Ascending aorta (tissue), 2 donors: Measurements from ENCODE around the gene PARVB. TPM values are rescaled to one million over a fixed set of nuclear protein-coding genes. Genes with fewer than 3 reads are reported as not detected.

Source experiments
- DNase-seq, 2 donors: peaks; one replicate each; pipeline ENCODE4 v3.0.0-alpha.2; 2019; ENCODE audit warnings: low spot score in 2 of 2
- H3K27ac ChIP-seq, 2 donors: fragments of 200-600 bp; sonication (generic); one replicate each; pipeline ENCODE4 v1.5.1; 2016 to 2017; ENCODE audit warnings: mild to moderate bottlenecking in 1 of 2
- H3K27me3 ChIP-seq: fragments of 200-600 bp; sonication (generic); one replicate; pipeline ENCODE4 v1.5.1; 2017
- H3K36me3 ChIP-seq, 2 donors: fragments of 200-600 bp; sonication (generic); one replicate each; pipeline ENCODE4 v1.5.1; 2016
- H3K4me1 ChIP-seq, 2 donors: fragments of 200-600 bp; sonication (generic); one replicate each; pipeline ENCODE4 v1.5.1; 2016 to 2017; ENCODE audit warnings: mild to moderate bottlenecking in 1 of 2
- H3K4me3 ChIP-seq, 2 donors: fragments of 200-600 bp; sonication (generic); one replicate each; pipeline ENCODE4 v1.5.1; 2016 to 2017; ENCODE audit warnings: mild to moderate bottlenecking in 1 of 2
- H3K9me3 ChIP-seq, 2 donors: fragments of 200-600 bp; sonication (generic); one replicate each; pipeline ENCODE4 v1.5.1; 2016
- intact Hi-C: fragments of 100-400 bp; cut with DNase I; formaldehyde crosslinking; loops from one replicate; pipeline ENCODE4 v1.15.1; 2023
- total RNA-seq: library from RNA; depleted of rRNA; stranded (reverse); fragments of >200 nt; gene quantifications from one replicate; pipeline ENCODE4 v1.1.0, GENCODE V29; 2016
- TF ChIP-seq, protein P1 (sequence below), 3 experiments: fragments of 200-600 bp in 2 of 3; fragments of 450-650 bp in 1 of 3; sonication (generic) in 2 of 3; IDR thresholded peaks; one replicate each; pipeline ENCODE4 v1.5.1; 2016 to 2019; ENCODE audit warnings: antibody characterized with exemption in 3 of 3, mild to moderate bottlenecking in 1 of 3, moderate library complexity in 1 of 3

Gene PARVB
- total RNA-seq, 1 donor from 2014 or later = 33.8 TPM

DNA sequence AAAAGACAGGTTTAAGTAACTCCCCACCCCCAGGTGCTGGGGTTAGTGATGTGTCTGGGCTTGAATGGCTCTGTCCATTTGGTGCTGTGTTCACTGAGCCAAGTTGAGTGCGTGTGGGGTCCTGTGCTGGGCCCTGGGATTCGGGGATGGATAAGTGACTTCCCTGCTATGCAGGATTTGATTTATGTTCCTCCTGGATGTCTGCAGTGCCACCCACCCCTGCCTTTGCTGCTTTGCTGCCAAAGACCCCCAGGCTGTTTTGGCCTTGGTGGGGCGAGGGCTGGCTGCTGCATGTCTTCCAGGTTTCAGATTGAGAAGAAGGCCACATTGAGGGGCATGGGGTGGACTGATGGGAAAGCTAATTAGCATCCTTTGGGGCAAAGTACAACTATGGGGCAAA is 78.8 kb downstream of the PARVB start:
- TF ChIP-seq, protein P1, sequence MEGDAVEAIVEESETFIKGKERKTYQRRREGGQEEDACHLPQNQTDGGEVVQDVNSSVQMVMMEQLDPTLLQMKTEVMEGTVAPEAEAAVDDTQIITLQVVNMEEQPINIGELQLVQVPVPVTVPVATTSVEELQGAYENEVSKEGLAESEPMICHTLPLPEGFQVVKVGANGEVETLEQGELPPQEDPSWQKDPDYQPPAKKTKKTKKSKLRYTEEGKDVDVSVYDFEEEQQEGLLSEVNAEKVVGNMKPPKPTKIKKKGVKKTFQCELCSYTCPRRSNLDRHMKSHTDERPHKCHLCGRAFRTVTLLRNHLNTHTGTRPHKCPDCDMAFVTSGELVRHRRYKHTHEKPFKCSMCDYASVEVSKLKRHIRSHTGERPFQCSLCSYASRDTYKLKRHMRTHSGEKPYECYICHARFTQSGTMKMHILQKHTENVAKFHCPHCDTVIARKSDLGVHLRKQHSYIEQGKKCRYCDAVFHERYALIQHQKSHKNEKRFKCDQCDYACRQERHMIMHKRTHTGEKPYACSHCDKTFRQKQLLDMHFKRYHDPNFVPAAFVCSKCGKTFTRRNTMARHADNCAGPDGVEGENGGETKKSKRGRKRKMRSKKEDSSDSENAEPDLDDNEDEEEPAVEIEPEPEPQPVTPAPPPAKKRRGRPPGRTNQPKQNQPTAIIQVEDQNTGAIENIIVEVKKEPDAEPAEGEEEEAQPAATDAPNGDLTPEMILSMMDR (IDR thresholded peaks at IDR 0.05) = no peak
- intact Hi-C loops = no loop called here
- H3K36me3 ChIP-seq = no peaks in the 10 kb centered on the region
- H3K4me1 ChIP-seq = no peaks in the 10 kb centered on the region
- no peak overlapping the region for H3K4me3 ChIP-seq
- H3K27me3 ChIP-seq = no peaks in the 10 kb centered on the region
- no peak overlapping the region for H3K27ac ChIP-seq
- DNase-seq = no peak
- no peaks in the 10 kb centered on the region for H3K9me3 ChIP-seq

DNA sequence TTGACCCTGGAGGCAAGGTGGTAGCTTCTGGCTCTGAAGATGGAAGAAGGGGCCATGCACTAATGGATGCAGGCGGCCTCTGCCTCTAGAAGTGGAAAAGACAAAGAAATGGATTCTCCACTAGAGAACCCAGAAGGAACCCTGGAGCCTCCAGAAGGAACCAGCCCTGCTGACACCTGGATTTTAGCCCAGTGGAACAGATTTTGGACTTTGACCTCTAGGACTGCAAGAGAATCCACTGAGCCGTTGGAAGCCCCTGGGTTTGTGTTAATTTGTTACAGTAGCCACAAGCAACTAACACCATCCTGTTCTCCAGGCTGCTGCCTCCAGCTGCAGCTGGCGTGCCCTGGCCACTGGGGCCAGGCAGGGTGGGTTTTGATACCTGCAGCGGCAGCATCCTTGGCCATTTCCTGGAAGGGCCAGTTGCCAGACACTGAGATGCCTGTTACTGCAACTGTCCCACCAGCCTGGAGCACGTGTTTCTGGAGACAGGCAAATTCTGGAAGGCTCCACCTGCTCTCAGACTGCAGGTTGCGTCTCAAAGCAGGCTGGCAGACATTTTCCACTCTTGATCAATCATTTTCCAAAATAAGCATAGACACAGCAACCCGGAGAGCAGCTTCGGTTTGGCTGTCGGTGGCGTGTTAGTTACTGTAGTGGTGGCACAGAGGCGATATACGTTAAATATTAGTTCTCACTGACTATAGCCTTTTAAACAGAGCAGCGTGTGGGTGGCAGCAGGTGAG is 79.8 kb downstream of the PARVB start:
- intact Hi-C loops = no loop called here
- Histone ChIP-seq H3K36me3 (no peaks in the 10 kb centered on the region), H3K4me1 (no peaks in the 10 kb centered on the region), H3K9me3 (no peaks in the 10 kb centered on the region), H3K27ac (no peak overlapping the region), H3K4me3 (no peak overlapping the region), H3K27me3 (no peaks in the 10 kb centered on the region)
- TF ChIP-seq, protein P1 (IDR thresholded peaks at IDR 0.05) = no peak
- no peak for DNase-seq

GRCh38 chr22:44107340-44107739 is 83.2 kb downstream of the PARVB start:
- intact Hi-C loops = no loop called here
- H3K27me3 ChIP-seq = no peaks in the 10 kb centered on the region
- H3K4me1 ChIP-seq = no peaks in the 10 kb centered on the region
- no peak overlapping the region for H3K27ac ChIP-seq
- DNase-seq = no peak
- H3K9me3 ChIP-seq = no peaks in the 10 kb centered on the region
- TF ChIP-seq, protein P1 (IDR thresholded peaks at IDR 0.05) = no peak
- H3K36me3 ChIP-seq = no peaks in the 10 kb centered on the region
- no peak overlapping the region for H3K4me3 ChIP-seq

DNA sequence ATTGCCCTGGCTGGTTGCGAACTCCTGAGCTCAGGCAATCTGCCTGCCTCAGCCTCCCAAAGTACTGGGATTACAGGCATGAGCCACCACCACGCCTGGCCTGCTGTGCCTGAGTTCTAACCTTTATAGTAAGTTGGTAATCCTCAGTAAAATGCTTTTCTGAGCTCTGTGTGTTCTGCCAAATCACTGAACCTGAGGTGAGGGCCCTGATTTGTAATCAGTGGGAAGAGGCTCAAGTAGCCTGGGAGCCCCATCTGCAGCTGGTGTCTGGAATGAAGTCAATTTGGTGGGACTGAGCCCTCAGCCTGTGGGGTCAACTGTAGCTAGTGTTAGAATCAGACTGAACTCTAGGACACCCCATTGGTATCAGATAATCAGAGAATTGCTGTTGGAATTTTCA is 84.0 kb downstream of the PARVB start:
- intact Hi-C loops = no loop called here
- Histone ChIP-seq H3K4me3 (no peak overlapping the region), H3K9me3 (no peaks in the 10 kb centered on the region), H3K36me3 (no peaks in the 10 kb centered on the region), H3K27me3 (no peaks in the 10 kb centered on the region), H3K4me1 (no peaks in the 10 kb centered on the region), H3K27ac (no peak overlapping the region)
- DNase-seq = no peak
- TF ChIP-seq, protein P1 (IDR thresholded peaks at IDR 0.05) = no peak

DNA sequence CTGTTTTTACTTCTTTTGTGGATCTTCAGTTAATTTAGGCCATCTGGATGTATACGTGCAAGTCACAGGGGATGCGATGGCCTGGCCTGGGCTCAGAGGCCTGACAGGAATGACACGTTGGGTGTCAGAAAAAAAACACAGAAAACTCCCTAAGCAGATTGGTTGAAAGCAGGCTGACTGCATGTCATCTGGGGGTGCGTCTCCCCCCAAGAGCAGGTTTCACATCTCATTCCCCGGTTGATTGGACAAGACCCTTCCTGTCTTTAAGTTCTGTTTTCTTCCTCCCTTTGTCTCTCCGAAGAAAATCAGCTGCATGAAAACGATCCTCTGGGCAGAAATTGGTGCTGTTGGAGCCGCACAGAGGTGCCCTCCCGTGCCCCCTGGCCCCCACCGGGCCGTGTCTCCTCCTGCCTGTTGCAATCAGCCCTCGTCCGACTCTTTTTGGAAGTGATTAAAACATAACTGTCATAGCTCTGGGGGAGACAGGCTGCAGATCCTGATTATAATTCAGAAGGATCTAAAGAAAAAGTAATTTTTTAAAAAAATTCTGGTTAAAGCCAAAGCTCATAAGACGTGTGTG is 84.8 kb downstream of the PARVB start:
- intact Hi-C loops = no loop called here
- Histone ChIP-seq H3K36me3 (no peaks in the 10 kb centered on the region), H3K4me3 (no peak overlapping the region), H3K27me3 (no peaks in the 10 kb centered on the region), H3K9me3 (no peaks in the 10 kb centered on the region), H3K27ac (no peak overlapping the region), H3K4me1 (no peaks in the 10 kb centered on the region)
- TF ChIP-seq, protein P1 (IDR thresholded peaks at IDR 0.05) = no peak
- no peak for DNase-seq
